Measurements from ENCODE around the gene TINAG.

TINAG gene

GRCh38 chr6:54308289-54308985 lies at the start of gene TINAG:
Gene TINAG (plus strand): TSS chr6:54308441. CDS start chr6:54308551, 110 bp downstream.
- no peak within 1 kb of the TSS for H3K4me3 ChIP-seq (ENCODE audit: low read depth in 1 of 5, low read length in 5 of 5)
- no peaks in the 10 kb centered on the region for H3K36me3 ChIP-seq (ENCODE audit: control insufficient read depth in 5 of 5, insufficient read depth in 5 of 5, low read length in 5 of 5)
- peaks cover 0 to 2% (median 0%) of the 10 kb centered on the region in 5 donors for H3K4me1 ChIP-seq (ENCODE audit: control insufficient read depth in 5 of 5, insufficient read depth in 5 of 5, low read length in 5 of 5)
- H3K27ac ChIP-seq (ENCODE audit: low read depth, low read length): no peak within 1 kb of the TSS
- H3K9me3 ChIP-seq (ENCODE audit: control insufficient read depth in 5 of 5, low read length in 5 of 5): no peaks in the 10 kb centered on the region
- no peaks in the 10 kb centered on the region for H3K27me3 ChIP-seq (ENCODE audit: control insufficient read depth in 5 of 5, insufficient read depth in 4 of 5, low read length in 5 of 5)
- no peak within 1 kb of the TSS for H3K9ac ChIP-seq (ENCODE audit: low read length in 5 of 5)

GRCh38 chr6:54260025-54260424 lies 48.2 kb upstream of the TINAG start:
- Histone ChIP-seq H3K27ac (ENCODE audit: low read depth, low read length) (no peak overlapping the region), H3K4me1 (ENCODE audit: control insufficient read depth in 5 of 5, insufficient read depth in 5 of 5, low read length in 5 of 5) (peaks cover 0 to 6% (median 0%) of the 10 kb centered on the region in 5 donors), H3K27me3 (ENCODE audit: control insufficient read depth in 5 of 5, insufficient read depth in 4 of 5, low read length in 5 of 5) (no peaks in the 10 kb centered on the region), H3K9me3 (ENCODE audit: control insufficient read depth in 5 of 5, low read length in 5 of 5) (no peaks in the 10 kb centered on the region), H3K4me3 (ENCODE audit: low read depth in 1 of 5, low read length in 5 of 5) (no peak overlapping the region), H3K9ac (ENCODE audit: low read length in 5 of 5) (no peak overlapping the region), H3K36me3 (ENCODE audit: control insufficient read depth in 5 of 5, insufficient read depth in 5 of 5, low read length in 5 of 5) (no peaks in the 10 kb centered on the region)

- no peak overlapping the region for H3K27ac ChIP-seq (ENCODE audit: low read depth, low read length)
- no peaks in the 10 kb centered on the region for H3K4me1 ChIP-seq (ENCODE audit: control insufficient read depth in 5 of 5, insufficient read depth in 5 of 5, low read length in 5 of 5)
- H3K27me3 ChIP-seq (ENCODE audit: control insufficient read depth in 5 of 5, insufficient read depth in 4 of 5, low read length in 5 of 5): no peaks in the 10 kb centered on the region
- no peak overlapping the region for H3K9ac ChIP-seq (ENCODE audit: low read length in 5 of 5)
- H3K4me3 ChIP-seq (ENCODE audit: low read depth in 1 of 5, low read length in 5 of 5): no peak overlapping the region
- H3K36me3 ChIP-seq (ENCODE audit: control insufficient read depth in 5 of 5, insufficient read depth in 5 of 5, low read length in 5 of 5): no peaks in the 10 kb centered on the region
- H3K9me3 ChIP-seq (ENCODE audit: control insufficient read depth in 5 of 5, low read length in 5 of 5): no peaks in the 10 kb centered on the region
Observed at GRCh38 chr6:54262499-54262898, 45.7 kb upstream of the TINAG start.

- Histone ChIP-seq H3K9me3 (ENCODE audit: control insufficient read depth in 5 of 5, low read length in 5 of 5) (no peaks in the 10 kb centered on the region), H3K4me1 (ENCODE audit: control insufficient read depth in 5 of 5, insufficient read depth in 5 of 5, low read length in 5 of 5) (no peaks in the 10 kb centered on the region), H3K36me3 (ENCODE audit: control insufficient read depth in 5 of 5, insufficient read depth in 5 of 5, low read length in 5 of 5) (no peaks in the 10 kb centered on the region), H3K9ac (ENCODE audit: low read length in 5 of 5) (no peak overlapping the region), H3K27ac (ENCODE audit: low read depth, low read length) (no peak overlapping the region), H3K27me3 (ENCODE audit: control insufficient read depth in 5 of 5, insufficient read depth in 4 of 5, low read length in 5 of 5) (no peaks in the 10 kb centered on the region), H3K4me3 (ENCODE audit: low read depth in 1 of 5, low read length in 5 of 5) (no peak overlapping the region)
Observed at GRCh38 chr6:54262971-54263370, 45.3 kb upstream of the TINAG start.

- Histone ChIP-seq H3K4me3 (ENCODE audit: low read depth in 1 of 5, low read length in 5 of 5) (no peak overlapping the region), H3K9me3 (ENCODE audit: control insufficient read depth in 5 of 5, low read length in 5 of 5) (no peaks in the 10 kb centered on the region), H3K36me3 (ENCODE audit: control insufficient read depth in 5 of 5, insufficient read depth in 5 of 5, low read length in 5 of 5) (no peaks in the 10 kb centered on the region), H3K9ac (ENCODE audit: low read length in 5 of 5) (no peak overlapping the region), H3K27me3 (ENCODE audit: control insufficient read depth in 5 of 5, insufficient read depth in 4 of 5, low read length in 5 of 5) (no peaks in the 10 kb centered on the region), H3K27ac (ENCODE audit: low read depth, low read length) (no peak overlapping the region), H3K4me1 (ENCODE audit: control insufficient read depth in 5 of 5, insufficient read depth in 5 of 5, low read length in 5 of 5) (no peaks in the 10 kb centered on the region)
Observed at GRCh38 chr6:54264581-54265272, 43.5 kb upstream of the TINAG start.

GRCh38 chr6:54266400-54266923 lies 41.8 kb upstream of the TINAG start:
- Histone ChIP-seq H3K4me1 (ENCODE audit: control insufficient read depth in 5 of 5, insufficient read depth in 5 of 5, low read length in 5 of 5) (no peaks in the 10 kb centered on the region), H3K4me3 (ENCODE audit: low read depth in 1 of 5, low read length in 5 of 5) (no peak overlapping the region), H3K27me3 (ENCODE audit: control insufficient read depth in 5 of 5, insufficient read depth in 4 of 5, low read length in 5 of 5) (no peaks in the 10 kb centered on the region), H3K36me3 (ENCODE audit: control insufficient read depth in 5 of 5, insufficient read depth in 5 of 5, low read length in 5 of 5) (no peaks in the 10 kb centered on the region), H3K27ac (ENCODE audit: low read depth, low read length) (no peak overlapping the region), H3K9me3 (ENCODE audit: control insufficient read depth in 5 of 5, low read length in 5 of 5) (no peaks in the 10 kb centered on the region), H3K9ac (ENCODE audit: low read length in 5 of 5) (no peak overlapping the region)

GRCh38 chr6:54267798-54268197 lies 40.4 kb upstream of the TINAG start:
- H3K9ac ChIP-seq (ENCODE audit: low read length in 5 of 5): no peak overlapping the region
- no peak overlapping the region for H3K4me3 ChIP-seq (ENCODE audit: low read depth in 1 of 5, low read length in 5 of 5)
- no peaks in the 10 kb centered on the region for H3K9me3 ChIP-seq (ENCODE audit: control insufficient read depth in 5 of 5, low read length in 5 of 5)

GRCh38 chr6:54273214-54273820 lies 34.9 kb upstream of the TINAG start:
- Histone ChIP-seq H3K4me3 (ENCODE audit: low read depth in 1 of 5, low read length in 5 of 5) (no peak overlapping the region), H3K9ac (ENCODE audit: low read length in 5 of 5) (no peak overlapping the region), H3K9me3 (ENCODE audit: control insufficient read depth in 5 of 5, low read length in 5 of 5) (no peaks in the 10 kb centered on the region), H3K4me1 (ENCODE audit: control insufficient read depth in 5 of 5, insufficient read depth in 5 of 5, low read length in 5 of 5) (no peaks in the 10 kb centered on the region), H3K27me3 (ENCODE audit: control insufficient read depth in 5 of 5, insufficient read depth in 4 of 5, low read length in 5 of 5) (no peaks in the 10 kb centered on the region), H3K36me3 (ENCODE audit: control insufficient read depth in 5 of 5, insufficient read depth in 5 of 5, low read length in 5 of 5) (no peaks in the 10 kb centered on the region), H3K27ac (ENCODE audit: low read depth, low read length) (no peak overlapping the region)

More at GRCh38 chr6:54267798-54268197, 40.4 kb upstream of the TINAG start:
- Histone ChIP-seq H3K27me3 (ENCODE audit: control insufficient read depth in 5 of 5, insufficient read depth in 4 of 5, low read length in 5 of 5) (no peaks in the 10 kb centered on the region), H3K27ac (ENCODE audit: low read depth, low read length) (no peak overlapping the region), H3K36me3 (ENCODE audit: control insufficient read depth in 5 of 5, insufficient read depth in 5 of 5, low read length in 5 of 5) (no peaks in the 10 kb centered on the region), H3K4me1 (ENCODE audit: control insufficient read depth in 5 of 5, insufficient read depth in 5 of 5, low read length in 5 of 5) (no peaks in the 10 kb centered on the region)

GRCh38 chr6:54274383-54274782 lies 33.9 kb upstream of the TINAG start:
- Histone ChIP-seq H3K27ac (ENCODE audit: low read depth, low read length) (no peak overlapping the region), H3K9ac (ENCODE audit: low read length in 5 of 5) (no peak overlapping the region), H3K4me3 (ENCODE audit: low read depth in 1 of 5, low read length in 5 of 5) (no peak overlapping the region), H3K36me3 (ENCODE audit: control insufficient read depth in 5 of 5, insufficient read depth in 5 of 5, low read length in 5 of 5) (no peaks in the 10 kb centered on the region), H3K27me3 (ENCODE audit: control insufficient read depth in 5 of 5, insufficient read depth in 4 of 5, low read length in 5 of 5) (no peaks in the 10 kb centered on the region), H3K4me1 (ENCODE audit: control insufficient read depth in 5 of 5, insufficient read depth in 5 of 5, low read length in 5 of 5) (no peaks in the 10 kb centered on the region), H3K9me3 (ENCODE audit: control insufficient read depth in 5 of 5, low read length in 5 of 5) (no peaks in the 10 kb centered on the region)

GRCh38 chr6:54282186-54282585 lies 26.1 kb upstream of the TINAG start:
- no peaks in the 10 kb centered on the region for H3K27me3 ChIP-seq (ENCODE audit: control insufficient read depth in 5 of 5, insufficient read depth in 4 of 5, low read length in 5 of 5)
- no peaks in the 10 kb centered on the region for H3K9me3 ChIP-seq (ENCODE audit: control insufficient read depth in 5 of 5, low read length in 5 of 5)
- H3K9ac ChIP-seq (ENCODE audit: low read length in 5 of 5): no peak overlapping the region
- peaks cover 0 to 4% (median 0%) of the 10 kb centered on the region in 5 donors for H3K4me1 ChIP-seq (ENCODE audit: control insufficient read depth in 5 of 5, insufficient read depth in 5 of 5, low read length in 5 of 5)
- no peaks in the 10 kb centered on the region for H3K36me3 ChIP-seq (ENCODE audit: control insufficient read depth in 5 of 5, insufficient read depth in 5 of 5, low read length in 5 of 5)
- no peak overlapping the region for H3K27ac ChIP-seq (ENCODE audit: low read depth, low read length)
- no peak overlapping the region for H3K4me3 ChIP-seq (ENCODE audit: low read depth in 1 of 5, low read length in 5 of 5)
